Measurements from ENCODE around the gene PSMG3.

PSMG3 gene, protein sequence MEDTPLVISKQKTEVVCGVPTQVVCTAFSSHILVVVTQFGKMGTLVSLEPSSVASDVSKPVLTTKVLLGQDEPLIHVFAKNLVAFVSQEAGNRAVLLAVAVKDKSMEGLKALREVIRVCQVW

DNA sequence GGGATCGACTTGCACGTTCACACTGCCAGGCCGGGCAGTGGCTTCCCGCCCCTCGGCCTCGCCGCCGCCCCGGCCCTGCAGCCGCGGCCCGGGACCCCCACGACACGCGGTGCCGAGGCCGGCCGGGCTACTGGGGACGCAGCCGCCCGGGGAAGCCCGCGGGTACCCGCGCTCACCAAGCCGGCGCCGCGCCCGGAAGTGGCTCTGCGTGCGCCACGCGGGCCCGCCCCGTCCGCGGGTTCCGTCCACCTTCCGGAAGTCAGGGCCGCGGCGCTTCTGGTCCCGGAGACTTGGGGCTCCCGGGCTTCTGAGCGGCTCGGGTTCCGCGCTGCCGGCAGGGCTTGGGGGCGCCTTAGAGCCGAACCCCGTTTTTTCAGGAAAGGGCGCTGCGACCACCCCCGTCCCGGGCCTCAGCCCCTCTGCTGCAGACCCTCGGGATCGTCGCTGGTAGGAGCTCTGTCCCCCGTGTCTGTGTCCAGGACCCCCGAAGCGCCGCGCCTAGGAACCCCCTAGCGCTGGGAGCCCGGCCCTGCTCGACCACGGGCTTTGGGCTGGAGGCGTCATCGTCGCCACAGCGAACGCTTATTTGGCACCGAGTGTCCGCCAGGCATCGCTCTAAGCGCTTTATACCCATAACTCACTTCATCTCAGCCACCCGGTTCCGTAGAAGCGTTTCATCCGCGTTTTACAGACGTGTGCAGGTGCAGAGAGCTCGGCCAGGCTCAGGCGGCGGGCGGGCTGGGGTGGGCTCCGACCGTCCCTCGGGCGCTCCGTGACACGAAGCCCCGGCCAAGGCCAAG lies at the start of gene PSMG3:
Gene PSMG3 (minus strand): TSS at position 200 of the 800 bp plus-strand sequence. CDS start 693 bp downstream, outside the sequence.
- peak; percentile 72 to 81 for DNase-seq (ENCODE audit: low read depth in 2 of 2)

DNA sequence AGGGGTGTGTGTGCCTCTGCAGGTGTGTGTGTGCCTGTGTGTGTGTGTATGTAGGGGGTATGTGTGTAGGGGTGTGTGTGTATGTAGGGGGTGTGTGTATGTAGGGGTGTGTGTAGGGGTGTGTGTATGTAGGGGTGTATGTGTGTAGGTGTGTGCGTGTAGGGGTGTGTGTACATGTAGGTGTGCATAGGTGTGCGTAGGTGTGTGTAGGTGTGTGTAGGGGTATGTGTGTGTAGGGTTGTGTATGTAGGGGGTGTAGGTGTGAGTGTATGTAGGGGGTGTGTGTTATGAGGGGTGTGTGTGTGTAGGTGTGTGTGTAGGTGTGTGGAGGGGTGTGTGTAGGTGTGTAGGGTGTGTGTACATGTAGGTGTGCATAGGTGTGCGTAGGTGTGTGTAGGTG lies 48.6 kb upstream of the PSMG3 start:
- no peak for DNase-seq (ENCODE audit: low read depth in 2 of 2)

GRCh38 chr7:1617957-1618356 lies 48.1 kb upstream of the PSMG3 start:
- no peak for DNase-seq (ENCODE audit: low read depth in 2 of 2)

- no peak for DNase-seq (ENCODE audit: low read depth in 2 of 2)
Observed at GRCh38 chr7:1616741-1617140, 46.9 kb upstream of the PSMG3 start.

- DNase-seq (ENCODE audit: low read depth in 2 of 2) = no peak
Observed at GRCh38 chr7:1611708-1612241, 41.9 kb upstream of the PSMG3 start.

- no peak for DNase-seq (ENCODE audit: low read depth in 2 of 2)
Observed at GRCh38 chr7:1610678-1611302, 41.0 kb upstream of the PSMG3 start.

DNA sequence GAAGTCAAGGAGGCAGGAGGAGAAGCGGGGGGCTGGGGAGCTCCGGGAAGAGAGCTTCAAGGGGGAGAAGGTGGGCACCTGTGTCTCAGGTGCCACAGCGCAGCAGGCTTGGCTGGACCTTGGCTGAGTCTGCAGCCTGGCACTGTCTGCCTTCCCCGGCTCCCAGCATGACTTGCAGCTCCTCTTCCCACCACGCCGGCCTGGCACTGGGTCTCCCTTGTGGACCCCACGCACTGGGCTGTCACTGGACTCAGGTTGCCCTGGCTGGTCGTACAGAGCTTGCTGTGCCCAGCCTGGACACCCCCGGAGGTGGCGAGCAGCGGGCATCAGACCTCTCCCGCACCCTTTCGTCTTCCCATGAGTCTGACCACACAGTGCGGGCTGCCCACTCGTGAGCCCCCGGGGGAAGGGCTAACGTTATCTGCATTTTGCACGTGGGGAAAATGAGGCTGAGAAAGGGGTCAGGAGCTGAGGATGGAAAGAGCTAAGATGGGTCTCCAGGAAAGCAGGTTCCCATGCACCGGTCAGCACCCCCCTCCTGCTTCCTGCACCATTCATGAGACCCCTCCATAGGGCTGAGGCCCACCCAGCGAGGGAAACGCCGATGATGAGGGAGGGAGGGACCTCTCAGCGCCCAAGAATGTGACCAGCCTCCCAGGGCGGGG lies 40.3 kb upstream of the PSMG3 start:
- DNase-seq (ENCODE audit: low read depth in 2 of 2) = no peak

GRCh38 chr7:1609023-1609422 lies 39.2 kb upstream of the PSMG3 start:
- DNase-seq (ENCODE audit: low read depth in 2 of 2) = no peak

GRCh38 chr7:1608318-1608717 lies 38.5 kb upstream of the PSMG3 start:
- no peak for DNase-seq (ENCODE audit: low read depth in 2 of 2)

DNA sequence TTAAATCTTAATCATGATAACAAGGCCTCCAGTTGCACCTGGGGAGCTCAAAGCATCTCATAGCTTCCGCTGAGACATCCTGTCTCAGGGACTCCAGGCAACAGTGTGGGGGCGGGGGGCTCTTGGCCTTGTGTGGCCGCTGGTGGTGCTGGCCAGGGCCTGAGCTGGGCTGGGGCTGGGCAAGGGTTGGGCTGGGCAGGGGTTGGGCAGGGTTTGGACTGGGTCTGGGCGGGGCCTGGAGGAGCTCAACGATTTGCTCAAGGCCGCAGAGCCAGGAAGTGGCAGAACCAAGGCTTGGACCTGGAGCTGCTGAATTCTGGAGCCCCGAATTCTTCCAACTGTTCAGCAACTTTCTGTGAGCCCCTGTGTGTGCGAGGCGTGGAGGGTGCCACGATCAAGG lies 37.9 kb upstream of the PSMG3 start:
- no peak for DNase-seq (ENCODE audit: low read depth in 2 of 2)

DNA sequence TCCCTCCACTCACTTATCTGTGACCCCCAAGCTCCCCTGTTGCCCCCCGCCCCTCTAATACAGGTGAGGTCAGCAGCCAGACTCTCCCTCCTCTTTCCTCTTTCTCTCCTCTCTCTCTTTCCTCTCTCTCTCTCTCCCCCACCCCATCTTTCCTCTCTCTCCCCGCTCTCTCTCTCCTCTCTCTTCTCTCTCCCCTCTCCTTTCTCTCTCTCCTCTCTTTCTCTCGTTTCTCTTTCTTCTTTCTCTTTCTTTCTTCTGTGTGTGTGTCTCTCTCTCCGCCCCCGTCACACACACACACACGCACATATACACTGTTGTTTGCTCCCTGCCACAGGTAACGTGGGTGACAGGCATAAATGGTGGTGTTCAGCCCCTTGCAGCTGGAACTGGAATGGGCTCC lies 37.2 kb upstream of the PSMG3 start:
- no peak for DNase-seq (ENCODE audit: low read depth in 2 of 2)

DNA sequence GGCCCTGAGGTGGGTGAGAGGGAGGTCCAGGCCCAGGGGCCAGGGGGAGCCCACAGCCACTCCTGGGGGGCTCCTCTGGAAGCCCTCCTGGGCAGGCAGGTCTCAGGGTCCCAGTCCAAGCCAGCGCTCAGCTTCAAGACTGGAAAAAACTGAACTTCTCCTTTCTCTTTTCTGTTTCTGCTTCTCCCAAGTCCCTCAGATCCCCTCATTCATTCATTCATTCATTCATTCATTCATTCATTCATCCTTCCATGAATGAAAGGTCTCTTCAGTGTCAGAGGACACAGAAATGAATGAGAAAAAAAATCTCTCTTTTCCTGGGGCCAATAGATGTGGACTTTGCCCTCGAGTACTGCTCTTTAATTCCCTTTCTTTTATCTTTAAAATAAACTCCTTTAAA lies 34.6 kb upstream of the PSMG3 start:
- no peak for DNase-seq (ENCODE audit: low read depth in 2 of 2)

DNA sequence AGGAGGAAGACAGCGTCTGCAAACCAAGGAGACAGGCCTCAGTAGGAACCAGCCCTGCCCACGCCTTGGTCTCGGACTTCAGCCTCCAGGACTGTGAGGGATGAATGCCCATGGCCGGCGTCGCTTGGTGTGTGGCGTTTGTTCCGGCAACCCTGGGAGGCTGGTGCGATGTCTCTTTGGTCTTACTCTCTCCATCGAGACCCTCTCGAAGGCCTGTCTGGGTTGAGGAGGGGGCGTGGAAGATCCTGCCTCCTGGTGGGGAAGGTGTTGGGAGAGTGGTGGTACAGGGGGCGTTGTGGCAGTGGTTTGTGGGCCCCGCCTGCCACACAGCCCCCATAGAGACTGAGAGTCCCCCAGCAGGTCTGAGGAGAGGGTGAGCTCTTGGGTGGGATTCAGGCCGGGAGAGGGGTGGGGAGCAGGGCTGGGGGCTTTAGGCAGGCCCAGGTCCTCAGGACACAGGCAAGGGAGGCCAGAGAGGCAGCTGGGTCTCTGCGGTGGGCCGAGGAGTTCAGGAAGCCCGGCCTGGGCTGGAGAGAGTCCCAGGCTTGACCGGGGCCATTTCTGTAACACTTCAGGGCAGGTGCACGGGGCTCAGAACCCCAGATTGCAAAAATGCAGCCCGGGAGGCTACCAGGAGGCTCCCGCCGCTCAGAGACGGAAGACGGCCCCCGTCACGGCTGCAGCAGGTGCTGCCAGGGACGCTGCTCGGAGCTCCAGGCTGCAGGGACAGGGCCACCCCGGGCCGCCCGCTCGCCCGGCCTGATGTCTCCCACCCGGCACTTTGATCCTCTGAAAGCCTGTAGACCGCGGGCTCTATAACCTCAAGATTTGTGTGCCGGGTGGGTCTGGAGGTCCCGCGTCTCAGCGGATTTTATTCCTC lies 33.8 kb upstream of the PSMG3 start:
- no peak for DNase-seq (ENCODE audit: low read depth in 2 of 2)

DNA sequence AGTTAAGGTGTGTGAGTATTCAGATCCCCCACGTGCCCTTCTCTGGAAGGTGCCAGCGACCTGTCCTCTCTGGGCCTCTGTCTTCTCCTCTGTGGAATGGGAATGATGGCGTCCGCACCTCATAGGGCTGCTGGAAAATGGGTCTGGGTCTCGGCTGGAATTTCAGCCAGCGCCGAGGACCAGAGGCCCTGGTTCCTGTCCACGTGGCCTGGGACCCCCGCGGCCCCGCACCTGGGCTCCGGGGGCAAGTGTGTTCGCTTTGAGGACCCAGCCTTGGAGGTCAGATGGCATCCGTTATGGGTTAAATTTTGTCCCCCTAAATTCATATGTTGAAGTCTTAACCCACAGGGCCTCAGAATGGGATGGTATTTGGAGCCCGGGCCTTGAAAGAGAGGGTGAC lies 32.6 kb upstream of the PSMG3 start:
- DNase-seq (ENCODE audit: low read depth in 2 of 2) = no peak

GRCh38 chr7:1601956-1602355 lies 32.1 kb upstream of the PSMG3 start:
- no peak for DNase-seq (ENCODE audit: low read depth in 2 of 2)

GRCh38 chr7:1599640-1600395 lies 30.0 kb upstream of the PSMG3 start:
- DNase-seq (ENCODE audit: low read depth in 2 of 2) = no peak

- DNase-seq (ENCODE audit: low read depth in 2 of 2) = no peak
Observed at GRCh38 chr7:1598961-1599639, 29.3 kb upstream of the PSMG3 start.

GRCh38 chr7:1598286-1598685 lies 28.5 kb upstream of the PSMG3 start:
- DNase-seq (ENCODE audit: low read depth in 2 of 2) = no peak

DNA sequence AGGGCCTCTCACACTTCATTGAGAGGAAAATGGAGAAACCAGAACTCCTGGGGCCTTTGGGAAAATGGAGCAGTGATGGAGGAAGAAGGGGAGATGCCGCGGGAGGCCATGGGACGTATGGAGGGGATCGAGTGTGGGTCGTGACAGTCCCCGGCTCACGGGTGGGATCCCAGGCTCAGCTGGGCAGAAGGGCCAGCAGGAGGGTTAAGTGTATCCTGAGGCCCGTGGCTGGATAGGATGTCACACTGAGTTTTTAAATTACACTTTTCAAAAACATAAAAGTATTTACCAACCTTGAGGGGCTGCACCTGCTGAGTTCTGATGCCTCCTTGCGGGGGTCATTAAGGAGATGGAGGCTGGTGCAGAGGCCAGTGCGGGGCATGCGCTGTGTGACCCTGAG lies 28.0 kb upstream of the PSMG3 start:
- DNase-seq (ENCODE audit: low read depth in 2 of 2) = no peak

Data from stimulated activated CD8-positive, alpha-beta memory T cell treated with anti-CD3 and anti-CD28 coated beads, Interleukin-2, amount 100 ng/mL, for 1 hour (primary cell).